Measurements from ENCODE around the gene SEMA3A.
A peak's percentile ranks its signal among the peaks of the same experiment; 100 is the strongest.
"Not testable (repeated sequence)": the region's sequence is repeated elsewhere in the genome, so short reads cannot be mapped to it uniquely, and the experiment has no call there.

Gene SEMA3A

DNA sequence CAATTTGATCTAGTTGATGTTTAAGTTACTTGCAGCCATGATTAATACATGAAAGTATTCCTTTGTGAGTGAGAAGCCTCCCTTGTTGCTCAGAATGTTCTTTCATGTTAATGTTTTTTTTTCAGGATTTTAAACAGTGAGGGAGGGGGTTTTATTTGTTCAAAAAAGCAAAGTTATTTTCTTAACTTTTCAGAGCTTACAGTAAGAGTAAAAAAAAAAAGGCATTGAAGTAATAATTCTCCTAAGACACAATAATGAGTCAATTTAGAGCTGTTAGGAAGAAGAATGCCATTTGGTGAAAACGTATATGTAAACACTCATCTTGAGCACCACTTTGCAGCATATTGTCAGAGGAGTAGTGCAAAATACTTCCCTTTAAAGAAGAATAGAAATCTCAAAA lies 105.8 kb downstream of the SEMA3A start:
- H3K36me3 Mint-ChIP-seq = no peaks in the 10 kb centered on the region
- no peaks in the 10 kb centered on the region for H3K27me3 Mint-ChIP-seq
- H3K4me1 Mint-ChIP-seq = peaks cover 59% of the 10 kb centered on the region
- peaks cover 4% of the 10 kb centered on the region for H3K9me3 Mint-ChIP-seq
- H3K27ac Mint-ChIP-seq = peak overlapping the region; percentile 4
- H3K4me3 Mint-ChIP-seq = no peak overlapping the region

DNA sequence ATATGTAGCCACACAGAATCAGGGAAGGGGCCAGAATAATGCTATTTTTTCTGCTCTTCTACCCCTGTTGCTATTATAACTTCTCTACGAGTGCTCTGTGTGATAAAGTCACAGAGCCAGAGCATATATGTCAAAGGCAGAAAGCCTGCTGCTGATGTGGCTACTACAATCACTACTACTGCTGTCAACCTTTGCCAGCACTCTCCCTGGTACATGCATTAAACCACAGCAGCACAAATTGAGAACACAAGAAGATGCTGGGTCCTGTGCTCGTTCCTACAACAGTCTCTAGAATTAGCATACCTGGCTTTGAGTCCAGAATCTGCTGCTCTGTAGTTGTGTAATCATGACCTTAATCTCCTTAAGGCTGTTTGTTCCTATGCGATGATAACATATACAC lies 108.6 kb downstream of the SEMA3A start:
- H3K36me3 Mint-ChIP-seq = no peaks in the 10 kb centered on the region
- no peak overlapping the region for H3K4me3 Mint-ChIP-seq
- no peaks in the 10 kb centered on the region for H3K27me3 Mint-ChIP-seq
- H3K4me1 Mint-ChIP-seq = peaks cover 43% of the 10 kb centered on the region
- no peaks in the 10 kb centered on the region for H3K9me3 Mint-ChIP-seq
- H3K27ac Mint-ChIP-seq = no peak overlapping the region

DNA sequence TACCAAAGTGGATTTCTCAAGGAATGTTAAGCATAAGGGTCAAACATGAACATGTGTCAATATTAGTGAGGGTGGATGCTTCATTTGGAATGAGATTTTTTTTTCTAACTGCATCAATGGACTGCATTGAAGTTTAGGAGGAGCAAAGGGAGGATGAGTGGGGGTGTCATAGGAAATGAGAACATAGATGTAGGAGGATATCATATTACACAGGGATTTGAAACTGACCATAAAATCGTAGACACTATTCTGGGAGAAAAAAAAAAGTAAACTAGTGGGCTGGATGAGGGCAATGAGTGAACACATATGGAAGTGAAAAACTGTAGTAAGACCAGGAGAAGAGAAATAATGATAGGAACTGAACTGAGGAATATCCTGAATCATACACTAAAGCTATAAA lies 109.4 kb downstream of the SEMA3A start:
- Mint-ChIP-seq H3K4me1 (peaks cover 36% of the 10 kb centered on the region), H3K36me3 (no peaks in the 10 kb centered on the region), H3K4me3 (no peak overlapping the region), H3K27me3 (no peaks in the 10 kb centered on the region), H3K27ac (no peak overlapping the region), H3K9me3 (no peaks in the 10 kb centered on the region)

DNA sequence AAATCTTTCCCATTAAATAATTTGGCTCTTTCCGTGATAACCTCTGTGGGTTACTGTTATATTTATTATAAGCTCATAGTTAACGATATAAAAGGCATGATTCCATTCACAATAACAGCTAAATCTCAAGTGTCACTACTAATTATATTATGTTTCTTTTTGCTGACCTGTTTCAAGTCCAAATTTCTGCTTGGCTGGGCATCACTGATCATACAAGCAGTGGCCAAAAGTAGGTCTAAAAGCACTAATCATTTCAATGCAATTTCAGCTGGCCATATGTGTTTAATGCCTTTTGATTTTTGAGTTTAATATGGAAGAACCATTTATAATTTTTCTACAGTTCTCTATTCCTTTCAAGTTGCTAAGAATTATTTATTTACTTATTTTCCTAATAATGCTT lies 110.7 kb downstream of the SEMA3A start:
- no peaks in the 10 kb centered on the region for H3K27me3 Mint-ChIP-seq
- no peaks in the 10 kb centered on the region for H3K36me3 Mint-ChIP-seq
- no peaks in the 10 kb centered on the region for H3K9me3 Mint-ChIP-seq
- no peak overlapping the region for H3K27ac Mint-ChIP-seq
- peaks cover 29% of the 10 kb centered on the region for H3K4me1 Mint-ChIP-seq
- H3K4me3 Mint-ChIP-seq = no peak overlapping the region

DNA sequence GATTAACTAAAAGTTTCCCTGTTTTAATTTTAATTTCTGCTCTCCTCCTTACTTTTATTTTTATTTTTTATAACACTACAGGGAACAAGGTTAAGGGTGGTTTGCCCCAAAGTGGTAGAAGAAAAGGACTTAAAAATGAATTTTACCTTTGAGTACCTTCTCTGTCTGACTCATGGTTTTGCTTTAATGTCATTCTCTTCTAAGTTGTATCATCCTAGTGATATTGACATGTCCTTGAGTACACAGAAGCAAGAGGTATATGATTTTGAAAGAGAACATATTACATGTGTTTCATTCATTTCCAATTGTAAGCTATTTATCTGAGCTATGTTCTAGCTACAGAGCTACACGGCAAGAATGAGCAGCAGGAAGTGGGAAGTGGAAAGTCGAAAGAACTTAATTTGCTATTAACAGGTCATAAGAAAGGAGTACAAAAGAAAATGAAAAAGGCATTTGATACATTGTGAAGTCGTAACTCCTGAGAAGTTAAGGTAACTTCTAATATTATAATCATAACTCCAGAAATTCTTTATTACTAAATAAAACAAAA lies 112.5 kb downstream of the SEMA3A start:
- Mint-ChIP-seq H3K36me3 (no peaks in the 10 kb centered on the region), H3K4me1 (peaks cover 17% of the 10 kb centered on the region), H3K27ac (no peak overlapping the region), H3K9me3 (no peaks in the 10 kb centered on the region), H3K27me3 (no peaks in the 10 kb centered on the region), H3K4me3 (peak overlapping the region; percentile 57)

DNA sequence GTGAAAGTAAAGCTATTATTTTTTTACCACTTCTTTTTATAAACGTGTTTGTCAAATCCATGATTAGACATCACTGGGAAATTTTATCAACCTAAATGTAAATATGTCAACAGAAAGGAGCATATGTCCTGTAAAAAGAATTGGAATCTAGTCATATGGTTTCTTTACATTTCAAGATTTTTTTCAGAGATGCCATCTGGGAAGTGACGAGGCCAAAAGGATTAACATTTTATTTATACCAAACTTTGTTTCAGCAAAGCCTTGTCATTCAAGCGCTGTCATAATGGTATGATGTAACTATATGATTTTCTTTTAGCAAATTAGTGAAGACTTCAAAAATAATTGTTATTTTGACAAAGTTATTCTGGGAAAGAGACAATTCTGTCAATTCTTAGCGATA lies 117.3 kb downstream of the SEMA3A start:
- no peaks in the 10 kb centered on the region for H3K27me3 Mint-ChIP-seq
- no peaks in the 10 kb centered on the region for H3K9me3 Mint-ChIP-seq
- no peaks in the 10 kb centered on the region for H3K36me3 Mint-ChIP-seq
- H3K27ac Mint-ChIP-seq = no peak overlapping the region
- H3K4me1 Mint-ChIP-seq = peaks cover 25% of the 10 kb centered on the region
- no peak overlapping the region for H3K4me3 Mint-ChIP-seq

DNA sequence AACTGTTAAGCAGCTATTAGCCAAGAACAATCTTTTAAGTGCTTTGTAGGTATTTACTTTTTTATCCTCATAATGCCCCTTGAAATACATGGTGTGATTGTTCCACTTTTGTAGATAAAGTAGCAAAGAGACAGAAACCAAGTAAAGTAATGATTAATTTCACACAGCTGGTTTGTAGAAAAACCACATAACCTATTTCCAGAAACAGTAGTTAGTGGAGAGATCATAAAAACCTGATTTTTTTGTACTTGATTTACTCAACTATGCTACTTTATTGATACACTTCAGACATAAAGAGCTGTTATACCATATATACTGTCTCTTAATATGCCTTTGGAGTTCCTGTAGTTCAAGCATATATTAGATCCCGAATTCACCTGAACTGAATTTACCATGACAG lies 118.4 kb downstream of the SEMA3A start:
- no peak overlapping the region for H3K27ac Mint-ChIP-seq
- H3K27me3 Mint-ChIP-seq = no peaks in the 10 kb centered on the region
- peaks cover 19% of the 10 kb centered on the region for H3K4me1 Mint-ChIP-seq
- no peaks in the 10 kb centered on the region for H3K36me3 Mint-ChIP-seq
- no peak overlapping the region for H3K4me3 Mint-ChIP-seq
- no peaks in the 10 kb centered on the region for H3K9me3 Mint-ChIP-seq

DNA sequence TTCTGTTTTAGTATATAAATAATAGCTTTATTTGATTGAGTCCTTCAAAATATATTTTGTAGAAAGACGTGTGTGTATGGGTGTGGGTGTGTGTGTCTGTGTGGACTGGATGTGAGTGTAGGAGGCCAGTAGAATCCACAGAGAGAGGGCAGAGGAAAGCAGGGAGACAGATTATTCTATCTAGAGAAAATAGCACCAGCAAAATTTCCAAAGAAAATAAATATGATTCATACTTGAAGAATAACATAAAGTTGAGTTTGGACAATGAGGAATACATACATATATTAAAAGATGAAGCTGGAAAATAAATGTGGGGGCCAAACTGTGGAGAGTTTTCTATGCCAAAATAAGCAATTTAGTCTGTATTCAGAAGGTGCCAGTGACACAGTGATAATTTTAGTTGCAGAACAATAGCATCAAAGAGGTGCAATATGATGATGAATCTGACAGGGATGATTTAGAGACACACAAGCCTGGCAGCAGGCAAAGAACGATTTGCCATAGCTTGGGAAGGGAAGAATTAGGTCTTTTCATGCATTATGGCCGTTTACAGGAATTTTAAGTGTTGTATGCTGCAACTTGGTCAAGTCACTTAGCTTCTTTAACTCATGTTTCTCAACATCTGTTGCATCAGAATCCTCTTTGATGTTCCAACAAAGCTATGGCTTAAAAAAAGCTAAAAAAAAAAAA lies 121.3 kb downstream of the SEMA3A start:
- H3K4me1 Mint-ChIP-seq = peaks cover 25% of the 10 kb centered on the region
- no peak overlapping the region for H3K27ac Mint-ChIP-seq
- H3K9me3 Mint-ChIP-seq = no peaks in the 10 kb centered on the region
- no peaks in the 10 kb centered on the region for H3K36me3 Mint-ChIP-seq
- no peak overlapping the region for H3K4me3 Mint-ChIP-seq
- no peaks in the 10 kb centered on the region for H3K27me3 Mint-ChIP-seq

DNA sequence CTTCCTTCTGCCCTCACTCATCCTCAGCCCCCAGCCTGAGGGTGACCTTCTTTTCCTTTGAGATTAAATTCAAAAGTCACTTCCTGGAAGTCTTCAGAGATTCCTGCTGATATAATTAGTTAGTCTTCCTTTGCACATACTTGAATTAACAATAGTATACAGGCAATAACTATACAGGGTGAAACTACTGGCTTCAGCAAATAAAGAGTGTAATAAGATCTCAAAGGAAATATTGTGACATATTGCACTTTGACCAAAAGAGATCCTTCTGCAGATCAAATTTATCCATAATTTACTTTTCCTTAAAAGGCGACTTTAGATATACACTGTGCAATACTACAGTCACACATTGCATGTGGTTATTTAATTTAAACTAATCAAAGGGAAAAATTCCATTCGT lies 123.8 kb downstream of the SEMA3A start:
- H3K4me1 Mint-ChIP-seq = peaks cover 18% of the 10 kb centered on the region
- no peaks in the 10 kb centered on the region for H3K27me3 Mint-ChIP-seq
- no peak overlapping the region for H3K27ac Mint-ChIP-seq
- H3K4me3 Mint-ChIP-seq = no peak overlapping the region
- H3K36me3 Mint-ChIP-seq = no peaks in the 10 kb centered on the region
- H3K9me3 Mint-ChIP-seq = no peaks in the 10 kb centered on the region

DNA sequence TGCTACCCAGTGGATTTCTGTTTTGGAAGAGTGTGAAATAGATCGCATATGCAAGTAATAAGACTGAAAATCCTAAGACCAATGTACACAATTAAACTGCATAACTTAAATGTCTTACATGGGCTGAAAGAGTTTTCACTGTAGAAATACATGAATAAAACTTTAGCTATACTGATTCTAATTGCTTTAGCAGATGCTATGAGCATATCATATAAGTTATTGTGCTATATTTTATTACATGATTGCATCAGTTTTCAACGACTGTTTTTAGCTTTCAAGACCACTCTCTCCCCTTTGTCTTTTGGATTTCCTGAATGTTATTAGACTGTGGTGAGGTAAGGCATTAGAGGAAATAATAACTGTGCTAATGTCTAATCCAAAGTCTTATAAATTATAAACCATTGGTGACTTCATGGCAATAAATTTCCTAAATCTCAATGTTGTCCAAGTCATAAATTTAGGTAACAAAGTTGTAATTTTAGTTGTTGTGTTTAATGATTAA lies 124.5 kb downstream of the SEMA3A start:
- peaks cover 18% of the 10 kb centered on the region for H3K4me1 Mint-ChIP-seq
- no peaks in the 10 kb centered on the region for H3K36me3 Mint-ChIP-seq
- no peak overlapping the region for H3K27ac Mint-ChIP-seq
- no peak overlapping the region for H3K4me3 Mint-ChIP-seq
- no peaks in the 10 kb centered on the region for H3K27me3 Mint-ChIP-seq
- H3K9me3 Mint-ChIP-seq = no peaks in the 10 kb centered on the region

DNA sequence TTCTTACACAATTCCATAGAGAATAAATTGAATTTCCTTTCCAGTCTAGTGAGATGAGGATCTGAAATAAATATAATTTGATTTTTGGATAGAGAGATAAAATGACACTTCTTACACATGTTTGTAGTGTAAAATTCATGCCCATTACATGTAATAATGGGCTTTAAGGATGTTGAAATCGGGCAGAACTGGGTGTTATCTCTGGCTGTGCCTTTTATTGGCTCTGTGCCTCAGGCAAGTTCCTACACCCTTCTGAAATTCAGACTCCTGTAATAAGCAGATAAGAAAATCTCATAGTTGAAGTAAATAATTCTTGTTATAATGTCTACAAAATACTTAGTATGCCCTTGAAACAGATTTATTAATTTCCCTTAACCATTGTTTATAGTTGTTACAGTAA lies 125.6 kb downstream of the SEMA3A start:
- no peaks in the 10 kb centered on the region for H3K9me3 Mint-ChIP-seq
- no peak overlapping the region for H3K4me3 Mint-ChIP-seq
- H3K27me3 Mint-ChIP-seq = no peaks in the 10 kb centered on the region
- H3K4me1 Mint-ChIP-seq = peaks cover 14% of the 10 kb centered on the region
- H3K27ac Mint-ChIP-seq = no peak overlapping the region
- no peaks in the 10 kb centered on the region for H3K36me3 Mint-ChIP-seq

DNA sequence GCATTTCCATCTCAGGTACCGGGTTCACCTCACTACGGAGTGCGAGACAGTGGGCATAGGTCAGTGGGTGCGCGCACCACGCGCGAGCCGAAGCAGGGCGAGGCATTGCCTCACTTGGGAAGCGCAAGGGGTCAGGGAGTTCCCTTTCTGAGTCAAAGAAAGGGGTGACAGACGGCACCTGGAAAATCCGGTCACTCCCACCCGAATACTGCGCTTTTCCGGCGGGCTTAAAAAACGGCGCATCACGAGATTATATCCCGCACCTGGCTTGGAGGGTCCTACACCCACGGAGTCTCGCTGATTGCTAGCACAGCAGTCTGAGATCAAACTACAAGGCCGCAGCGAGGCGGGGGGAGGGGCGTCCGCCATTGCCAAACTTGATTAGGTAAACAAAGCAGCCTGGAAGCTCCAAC lies 132.1 kb downstream of the SEMA3A start:
- H3K36me3 Mint-ChIP-seq, H3K9me3 Mint-ChIP-seq, H3K4me3 Mint-ChIP-seq, H3K27me3 Mint-ChIP-seq, H3K27ac Mint-ChIP-seq: not testable (repeated sequence)
- H3K4me1 Mint-ChIP-seq = peaks cover 14% of the 10 kb centered on the region

DNA sequence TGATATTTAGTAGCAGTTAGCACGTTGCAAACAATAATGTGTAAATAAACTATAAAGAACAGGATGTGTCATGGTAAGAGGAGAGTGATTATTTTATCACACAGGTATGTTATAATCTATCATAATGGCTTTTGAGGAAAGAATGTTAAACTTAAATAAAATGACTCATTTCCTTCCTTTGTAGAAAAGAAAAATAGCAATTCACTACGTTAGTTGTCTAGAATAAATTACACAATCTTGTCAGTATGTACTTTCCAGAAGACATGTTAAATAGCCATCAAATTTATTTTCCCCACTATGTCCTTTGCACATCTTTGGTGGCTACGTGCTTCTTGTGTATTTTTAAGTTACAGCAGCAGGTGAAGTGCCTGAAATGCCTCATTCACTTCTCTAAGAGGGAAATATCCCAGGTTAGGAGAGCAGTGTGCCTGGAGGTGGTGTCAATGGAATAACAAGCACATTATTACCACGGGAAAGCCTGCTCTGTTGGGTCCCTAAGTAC lies 133.8 kb downstream of the SEMA3A start:
- Mint-ChIP-seq H3K27me3 (no peaks in the 10 kb centered on the region), H3K27ac (no peak overlapping the region)

DNA sequence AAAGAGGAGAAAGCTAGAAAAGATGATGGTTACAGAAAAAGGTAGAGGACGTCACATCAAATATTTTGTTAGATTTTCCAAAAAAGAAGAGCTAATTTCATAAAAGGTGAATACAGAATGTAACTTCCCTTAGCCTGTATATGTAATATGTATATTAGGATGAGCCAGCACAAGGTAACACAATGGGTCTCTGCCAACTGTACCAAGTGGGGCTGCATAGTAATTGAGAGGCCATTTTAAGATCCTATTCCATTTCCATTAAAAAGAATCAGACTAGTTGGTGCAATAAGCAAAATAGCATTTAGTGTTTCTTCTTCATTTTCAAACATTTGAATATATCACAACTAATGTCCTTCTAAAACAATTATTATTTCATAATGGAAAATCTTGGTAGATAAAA lies 134.6 kb downstream of the SEMA3A start:
- H3K4me1 Mint-ChIP-seq = peaks cover 14% of the 10 kb centered on the region
- H3K9me3 Mint-ChIP-seq = no peaks in the 10 kb centered on the region
- no peaks in the 10 kb centered on the region for H3K27me3 Mint-ChIP-seq
- no peak overlapping the region for H3K4me3 Mint-ChIP-seq
- H3K27ac Mint-ChIP-seq = no peak overlapping the region
- H3K36me3 Mint-ChIP-seq = no peaks in the 10 kb centered on the region

More for the DNA sequence above, 133.8 kb downstream of the SEMA3A start:
- Mint-ChIP-seq H3K9me3 (no peaks in the 10 kb centered on the region), H3K4me3 (no peak overlapping the region), H3K4me1 (peaks cover 14% of the 10 kb centered on the region), H3K36me3 (no peaks in the 10 kb centered on the region)

DNA sequence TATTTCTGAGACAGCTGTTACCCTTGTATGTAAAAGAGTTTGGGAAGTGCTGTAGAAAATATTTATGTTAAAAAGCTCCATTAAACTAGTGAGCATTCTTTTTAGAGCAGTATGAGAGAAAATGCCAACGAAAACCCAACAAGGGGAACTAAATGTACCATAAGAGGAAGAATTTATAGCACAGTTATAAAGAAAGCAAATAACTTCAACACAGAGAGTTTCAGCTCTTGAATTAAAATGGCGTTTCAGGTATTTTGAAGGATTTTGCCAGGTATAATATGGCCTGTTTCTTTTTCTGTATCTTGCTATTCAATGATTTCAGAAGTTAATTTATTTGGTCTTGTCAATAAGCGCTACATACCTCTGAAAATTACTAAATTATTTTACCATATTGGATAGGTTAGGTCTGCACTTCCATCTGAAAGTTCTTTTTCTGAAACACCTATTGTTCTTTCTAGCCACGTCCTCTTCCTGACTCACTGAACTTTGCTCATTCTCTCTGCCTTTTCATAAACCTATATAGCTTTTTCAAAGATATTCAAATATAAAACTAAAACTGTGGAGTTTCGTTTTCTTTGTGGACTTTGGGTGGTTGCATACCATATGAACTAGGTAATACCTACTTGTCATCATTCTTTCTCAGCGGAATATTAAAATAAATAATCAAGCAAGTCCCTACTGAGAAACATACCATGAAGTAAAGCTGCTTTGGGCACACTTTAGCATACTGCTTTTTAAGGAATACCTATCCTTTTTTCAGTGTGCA lies 136.1 kb downstream of the SEMA3A start:
- Mint-ChIP-seq H3K9me3 (no peaks in the 10 kb centered on the region), H3K4me1 (peaks cover 14% of the 10 kb centered on the region), H3K27me3 (no peaks in the 10 kb centered on the region), H3K4me3 (no peak overlapping the region), H3K27ac (peak overlapping the region; percentile 6), H3K36me3 (no peaks in the 10 kb centered on the region)

DNA sequence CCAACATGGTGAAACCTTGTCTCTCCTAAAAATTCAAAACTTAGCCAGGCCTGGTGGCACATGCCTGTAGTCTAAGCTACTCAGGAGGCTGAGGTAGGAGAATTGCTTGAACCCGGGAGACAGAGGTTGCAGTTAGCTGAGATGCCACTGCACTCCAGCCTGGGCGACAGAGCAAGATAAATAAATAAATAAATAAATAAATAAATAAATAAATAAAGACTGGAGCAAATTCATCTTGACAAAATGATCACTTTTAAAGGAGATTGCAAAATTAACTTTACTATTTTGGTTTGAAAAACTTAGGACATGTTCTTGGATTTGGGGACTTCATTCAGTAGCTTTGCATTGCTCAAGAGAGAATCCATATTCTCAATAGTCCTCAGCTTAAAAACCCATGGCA lies 137.0 kb downstream of the SEMA3A start:
- H3K27me3 Mint-ChIP-seq = no peaks in the 10 kb centered on the region
- no peak overlapping the region for H3K4me3 Mint-ChIP-seq

More for the DNA sequence above, 137.0 kb downstream of the SEMA3A start:
- no peak overlapping the region for H3K27ac Mint-ChIP-seq
- no peaks in the 10 kb centered on the region for H3K9me3 Mint-ChIP-seq
- no peaks in the 10 kb centered on the region for H3K36me3 Mint-ChIP-seq
- H3K4me1 Mint-ChIP-seq = peaks cover 14% of the 10 kb centered on the region
